ENCODE measurements around the gene PHIP.
"Not testable (repeated sequence)": the region's sequence is repeated elsewhere in the genome, so short reads cannot be mapped to it uniquely, and the experiment has no call there.

The PHIP gene

DNA sequence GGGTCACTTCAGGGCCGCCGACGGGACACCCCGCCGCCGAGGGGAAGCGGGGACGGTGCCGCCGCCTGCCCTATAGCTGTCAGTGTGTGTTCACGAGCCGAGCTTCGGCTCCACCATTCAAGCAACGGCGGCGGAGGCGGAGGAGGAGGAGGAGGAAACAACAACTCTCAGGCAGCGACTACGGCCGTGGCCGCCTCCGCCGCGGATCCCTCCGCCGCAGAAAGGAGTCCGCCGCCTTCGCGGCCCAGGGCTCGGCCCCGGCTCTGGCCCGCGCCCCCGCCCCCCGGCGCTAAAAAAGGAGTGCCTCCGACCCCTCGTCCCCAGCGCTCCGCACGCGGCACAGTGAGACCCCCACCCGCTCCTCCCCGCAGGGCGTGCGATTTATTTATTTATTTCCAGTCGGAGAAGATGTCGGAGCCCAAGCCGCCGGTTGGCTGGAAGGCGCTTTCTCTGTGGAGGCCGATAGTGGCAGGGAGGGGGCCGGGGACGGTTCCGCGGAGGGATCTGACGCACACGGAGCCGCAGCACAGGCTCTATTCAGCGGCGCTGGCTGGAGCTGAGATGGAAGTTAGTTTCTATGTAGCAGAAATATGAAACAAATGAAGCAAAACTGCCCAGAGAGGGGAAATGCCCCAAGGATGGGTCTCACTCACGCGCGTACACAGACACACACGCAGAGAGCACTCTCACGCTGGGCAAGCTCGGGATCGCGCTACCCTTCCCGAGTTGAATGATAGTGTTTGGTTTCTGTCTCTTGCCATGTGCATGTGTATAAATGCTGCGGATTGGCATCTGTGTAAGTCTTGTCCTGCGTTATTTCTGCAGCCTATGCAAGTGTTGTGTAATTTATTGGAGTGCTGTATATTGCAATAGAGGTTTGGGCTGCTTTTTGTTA, at the start of gene PHIP:
Gene PHIP, minus strand, starts transcription at position 180 of the 895 bp plus-strand sequence. CDS start 186 bp downstream, outside the sequence.
- DNase-seq: peak; percentile 92

DNA sequence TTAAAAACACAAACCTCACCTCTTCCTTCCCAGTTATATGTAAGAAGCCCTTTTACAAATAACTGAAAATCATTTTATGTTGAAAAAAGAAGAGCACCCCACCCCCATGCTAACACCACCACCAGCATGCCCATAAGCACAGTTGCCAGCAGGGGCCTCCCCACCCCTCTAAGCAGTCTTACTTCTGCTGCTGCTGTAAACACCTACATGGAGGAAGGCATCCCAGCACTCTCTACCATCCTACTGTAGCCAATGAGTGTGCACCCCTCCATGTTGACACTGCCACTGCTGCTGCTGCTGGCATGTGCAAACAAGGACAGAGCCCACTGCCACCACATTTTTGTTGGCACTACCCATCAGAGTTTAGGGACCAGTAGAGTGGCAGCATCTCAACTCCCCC, 49.6 kb upstream of the PHIP start:
- DNase-seq: no peak

DNA sequence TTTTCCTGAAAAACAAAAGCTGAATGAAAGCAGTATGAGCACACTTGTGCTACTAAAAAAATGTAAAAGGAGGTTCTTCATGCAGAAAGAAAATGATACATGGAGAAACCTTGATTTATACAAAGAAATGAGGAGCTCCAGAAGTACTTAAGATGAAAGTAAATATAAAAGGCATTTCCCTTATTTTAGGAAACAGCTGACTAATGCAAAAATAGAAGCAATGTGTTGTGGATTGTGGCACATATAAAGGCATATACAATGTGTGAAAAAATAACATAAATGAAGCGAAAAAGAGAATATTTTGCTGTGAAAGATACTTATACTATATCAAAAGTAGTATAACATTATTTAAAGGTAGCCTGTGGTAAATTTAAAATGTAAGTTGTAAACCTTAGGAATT, 41.2 kb upstream of the PHIP start:
- DNase-seq: no peak

DNA sequence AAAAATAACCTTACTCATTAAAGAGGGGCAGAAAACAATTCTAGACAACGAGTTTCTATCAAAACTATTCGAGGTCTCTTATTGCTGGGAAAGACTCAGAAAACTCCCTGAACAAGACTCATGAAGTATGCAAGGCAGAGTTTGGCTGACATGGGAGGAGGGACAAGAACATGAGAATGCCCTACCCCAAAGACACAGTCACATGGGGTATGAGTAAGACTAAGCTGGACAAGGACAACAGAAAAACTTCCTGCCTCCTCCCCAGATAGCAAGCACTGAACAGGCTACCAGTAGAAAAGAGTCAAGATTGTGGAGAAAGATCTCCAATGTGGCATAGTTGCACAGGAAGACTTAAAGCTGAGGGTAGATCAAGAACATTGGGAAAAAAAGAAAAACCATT, 39.7 kb upstream of the PHIP start:
- DNase-seq: no peak

DNA sequence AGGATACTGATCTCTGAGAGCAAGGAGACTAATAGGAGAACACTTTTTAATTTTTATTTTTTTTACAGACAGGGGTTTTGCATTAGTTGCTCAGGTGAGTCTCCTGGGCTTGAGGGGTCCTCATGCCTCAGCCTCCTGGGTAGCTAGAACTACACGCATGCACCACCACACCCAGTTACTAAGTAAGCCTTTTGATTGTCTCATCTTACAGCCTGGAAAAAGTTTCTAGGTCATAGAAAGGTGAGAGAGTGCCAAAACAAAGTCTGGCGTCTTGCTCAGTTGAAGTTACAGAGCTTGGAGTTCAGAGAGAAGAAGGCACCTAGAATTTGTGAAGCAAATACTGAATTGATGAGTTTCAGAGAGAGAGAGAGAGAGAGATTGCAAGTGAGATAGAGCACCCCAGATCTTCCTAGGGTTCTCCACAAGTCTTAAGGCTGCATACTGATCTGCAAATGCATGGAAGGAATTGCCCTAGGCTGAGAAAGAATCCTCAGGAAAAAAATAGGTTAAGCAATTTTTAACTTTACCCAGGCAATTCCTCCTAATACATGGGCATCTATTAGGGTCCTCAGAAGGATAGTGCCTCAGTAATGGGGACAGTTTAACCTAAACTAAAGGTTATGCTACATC, 37.6 kb upstream of the PHIP start:
- DNase-seq: no peak

DNA sequence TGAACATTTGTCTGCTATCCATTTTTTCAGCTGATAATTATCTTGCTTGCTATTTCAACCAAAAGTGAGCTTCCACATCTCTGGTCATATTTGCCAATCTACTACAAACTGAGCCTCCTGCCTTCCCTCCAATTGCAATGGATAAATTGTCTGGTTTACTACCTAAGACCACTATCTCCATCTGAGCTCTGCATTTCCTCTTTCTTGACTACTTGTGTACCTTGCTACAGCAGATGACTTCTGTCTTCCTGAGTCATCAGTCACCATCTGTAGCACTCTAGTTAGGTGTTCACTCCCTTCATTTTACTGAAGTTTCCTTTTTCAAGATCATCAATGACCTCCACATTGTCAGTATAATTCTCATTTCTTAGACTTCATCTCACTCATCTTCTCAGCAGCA, 33.5 kb upstream of the PHIP start:
- no peak for DNase-seq

DNA sequence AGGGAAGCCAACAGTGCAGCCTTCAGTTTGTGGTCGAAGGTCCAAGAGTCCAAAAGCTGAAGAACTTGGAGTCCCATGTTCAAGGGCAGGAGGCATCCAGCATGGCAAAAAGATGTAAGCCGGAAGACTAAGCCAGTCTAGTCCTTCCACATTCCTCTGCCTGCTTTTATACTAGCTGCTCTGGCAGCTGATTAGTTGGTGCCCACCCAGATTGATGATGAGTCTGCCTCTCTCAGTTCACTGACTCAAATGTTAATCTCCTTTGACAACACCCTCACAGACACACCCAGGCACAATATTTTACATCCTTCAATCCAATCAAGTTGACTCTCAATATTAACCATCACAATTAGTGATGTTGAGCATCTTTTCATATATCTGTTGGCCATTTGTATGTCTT, 23.1 kb upstream of the PHIP start:
- DNase-seq: no peak

DNA sequence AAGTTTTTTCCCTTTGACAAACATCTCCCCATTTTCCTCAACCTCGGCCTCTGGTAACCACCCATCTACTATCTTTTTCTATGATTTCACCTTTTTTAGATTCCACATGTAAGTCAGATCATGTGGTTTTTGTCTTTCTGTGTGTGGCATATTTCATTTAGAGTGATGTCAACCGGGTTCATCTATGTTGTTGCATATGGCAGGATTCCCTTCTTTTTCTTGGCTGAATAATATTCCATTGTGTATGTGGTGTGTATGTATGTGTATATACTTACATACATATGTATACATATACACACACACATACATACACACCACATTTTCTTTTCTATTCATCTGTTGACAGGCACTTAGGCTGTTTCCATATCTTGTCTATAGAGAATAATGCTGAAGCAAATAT, 22.2 kb upstream of the PHIP start:
- DNase-seq: no peak

DNA sequence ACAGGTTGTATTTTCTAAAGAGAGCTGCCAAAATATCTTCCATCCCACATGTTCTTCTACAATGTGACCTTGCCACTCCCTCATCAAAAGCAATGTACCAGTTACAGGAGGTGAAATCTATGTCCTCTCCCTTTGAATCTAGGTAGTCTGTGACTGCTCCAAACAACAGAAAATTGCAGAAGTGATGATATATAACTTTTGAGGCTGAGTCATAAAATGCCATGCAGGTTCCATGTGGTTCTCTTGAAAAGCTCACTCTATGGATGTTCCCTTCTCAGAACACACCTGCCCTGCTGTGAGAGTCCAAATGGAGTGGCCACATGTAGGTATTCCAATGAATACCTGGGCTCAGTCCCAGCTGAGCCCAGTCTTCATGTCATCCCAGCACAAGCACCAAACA, 16.9 kb upstream of the PHIP start:
- DNase-seq: no peak

DNA sequence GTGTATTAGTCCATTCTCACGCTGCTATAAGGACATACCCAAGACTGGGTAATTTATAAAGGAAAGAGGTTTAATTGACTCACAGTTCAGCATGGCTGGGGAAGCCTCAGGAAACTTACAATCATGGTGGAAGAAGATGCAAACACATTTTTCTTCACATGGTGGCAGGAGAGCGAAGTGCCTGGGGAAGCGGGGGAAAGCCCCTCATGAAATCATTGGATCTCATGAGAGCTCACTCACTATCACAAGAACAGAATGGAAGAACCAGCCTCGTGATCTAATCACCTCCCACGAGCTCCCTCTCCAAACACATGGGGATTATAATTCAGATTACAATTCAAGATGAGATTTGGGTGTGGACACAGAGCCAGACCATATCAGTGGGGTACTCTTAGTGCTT, 13.7 kb upstream of the PHIP start:
- not testable (repeated sequence) for DNase-seq

DNA sequence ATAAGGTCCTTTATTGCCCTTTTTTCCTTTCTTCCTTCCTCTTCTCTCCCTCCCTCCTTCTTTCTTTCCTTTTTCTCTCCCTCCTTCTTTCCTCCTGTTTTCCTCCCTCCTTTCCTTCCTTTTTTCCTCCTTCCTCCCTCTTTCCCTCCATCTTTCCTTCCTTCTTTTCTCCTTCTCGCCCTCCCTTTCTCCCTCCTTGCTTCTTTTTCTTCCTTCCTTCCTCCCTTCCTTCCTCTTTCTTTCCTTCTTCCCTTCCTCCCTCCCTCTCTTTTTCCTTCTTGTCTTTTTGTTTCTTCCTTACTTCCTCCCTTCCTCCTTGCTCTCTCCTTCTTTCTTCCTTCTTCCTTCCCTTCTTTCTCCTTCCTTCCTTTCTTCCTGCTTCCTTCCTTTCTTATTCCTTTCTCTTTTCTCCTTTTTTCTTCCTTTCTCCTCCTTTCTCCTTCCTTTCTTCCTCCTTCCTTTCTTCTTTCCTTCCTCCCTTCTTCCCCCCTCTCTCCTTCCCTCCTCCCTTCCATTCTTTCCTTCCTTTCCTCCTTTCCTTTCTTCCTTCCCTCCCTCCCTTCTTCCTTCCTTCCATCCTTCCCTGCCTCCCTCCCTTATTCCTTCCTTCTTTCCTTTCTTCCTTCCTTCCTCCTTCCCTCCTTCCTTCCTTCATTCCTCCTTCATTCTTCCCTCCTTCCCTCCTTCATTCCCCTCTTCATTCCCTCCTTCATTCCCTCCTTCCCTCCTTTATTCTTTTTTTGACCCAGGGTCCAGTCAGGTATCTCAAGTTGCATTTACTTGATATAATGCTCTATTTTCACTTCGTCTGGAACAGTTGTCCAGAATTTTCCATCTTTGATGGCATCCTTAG, 11.7 kb upstream of the PHIP start:
- DNase-seq: no peak

DNA sequence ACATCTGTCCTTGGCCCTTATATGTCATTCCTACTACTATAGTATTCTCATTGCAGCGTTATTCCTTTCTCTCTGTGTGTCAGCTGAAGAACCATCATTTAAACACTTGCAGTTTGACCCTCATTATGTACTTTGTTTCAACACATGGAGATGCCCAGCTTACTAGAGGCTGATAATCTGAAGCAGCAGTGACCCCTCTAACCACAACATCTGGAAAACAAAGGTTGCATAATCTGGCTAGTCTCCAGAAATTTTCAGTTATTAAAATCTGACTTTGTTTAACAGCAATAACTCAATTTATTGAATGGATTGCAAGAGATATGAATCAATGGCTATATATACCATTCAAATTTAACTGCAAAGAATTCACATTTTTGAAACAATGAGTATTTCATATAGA, 6.6 kb upstream of the PHIP start:
- no peak for DNase-seq

DNA sequence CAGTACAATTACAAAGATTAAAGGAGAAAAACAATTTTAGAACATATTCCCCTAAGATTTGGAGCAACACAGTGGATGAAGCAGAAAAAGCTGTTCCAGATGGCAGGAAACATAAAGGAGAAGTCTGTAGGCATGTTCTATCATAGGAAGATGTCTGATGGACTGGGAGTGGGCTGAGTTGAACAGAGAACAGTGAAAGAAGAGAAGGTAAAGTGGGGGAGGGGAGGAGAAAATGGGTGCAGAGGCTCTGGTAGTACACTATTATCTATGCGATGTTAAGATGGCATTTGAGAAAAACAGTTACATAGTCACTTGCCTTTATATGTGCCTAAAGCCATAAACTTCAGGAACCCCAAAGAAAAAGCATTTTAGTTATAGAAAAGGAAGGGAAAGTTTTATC, 4.2 kb upstream of the PHIP start:
- DNase-seq: peak; percentile 51

DNA sequence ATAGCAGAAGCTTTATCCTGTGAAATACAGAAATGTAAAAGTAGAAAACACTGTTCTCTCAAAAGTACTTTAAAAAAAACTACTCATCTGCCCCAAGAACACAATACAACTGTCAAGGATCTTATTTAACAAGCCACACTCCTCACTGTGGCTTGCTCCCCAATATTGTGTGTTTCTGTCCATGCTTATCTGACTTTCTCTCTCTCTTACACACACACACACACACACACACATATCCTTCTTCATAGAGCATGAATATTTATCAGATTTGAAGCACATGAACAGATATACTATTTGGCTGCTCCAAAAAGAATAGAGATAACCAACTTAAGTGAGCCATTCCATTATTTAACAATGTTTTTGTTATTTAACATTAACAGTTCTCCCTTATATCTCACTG, 3.6 kb upstream of the PHIP start:
- DNase-seq: no peak

DNA sequence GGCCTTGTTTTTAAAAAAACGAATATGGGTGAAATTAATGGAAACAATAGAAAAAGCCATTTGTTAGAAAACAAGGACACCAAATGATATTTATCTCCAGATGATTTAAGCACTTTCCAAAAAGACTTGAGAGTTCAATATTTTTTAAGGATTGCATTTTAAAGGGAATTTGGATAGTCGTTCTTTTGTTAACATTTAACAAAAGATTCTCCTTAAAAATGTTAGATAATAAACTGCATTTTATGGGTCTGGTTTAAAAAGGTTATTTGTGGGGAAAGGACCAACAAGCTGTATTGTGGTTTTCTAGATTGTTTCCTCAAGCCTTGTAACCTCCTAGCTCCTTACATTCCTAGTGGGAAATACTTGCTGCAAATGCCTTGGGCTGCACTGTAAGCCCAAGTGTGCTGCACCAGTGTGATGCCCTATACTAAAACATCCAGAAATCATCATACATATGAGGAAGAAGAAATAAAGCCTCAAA, 1.5 kb upstream of the PHIP start:
- DNase-seq: peak; percentile 33

DNA sequence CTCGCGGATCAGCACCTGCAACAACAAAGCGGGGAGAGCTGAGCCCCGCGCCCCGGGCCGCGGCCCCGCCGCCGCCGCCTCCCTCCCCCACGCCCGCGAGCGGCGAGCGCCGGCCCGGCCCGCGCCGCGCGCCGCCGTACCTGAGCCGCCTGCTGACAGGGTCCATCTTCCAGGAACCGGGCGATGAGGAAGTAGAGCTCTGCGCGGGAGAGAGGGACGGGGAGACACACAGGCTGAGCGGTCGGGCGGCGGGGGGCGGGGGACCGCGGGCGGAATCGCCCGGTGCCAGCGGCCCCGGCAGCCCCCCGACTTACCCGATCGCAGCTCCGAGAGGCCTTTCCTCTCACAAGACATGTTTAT, 359 bp downstream of the PHIP start:
- peak; percentile 79 for DNase-seq

DNA sequence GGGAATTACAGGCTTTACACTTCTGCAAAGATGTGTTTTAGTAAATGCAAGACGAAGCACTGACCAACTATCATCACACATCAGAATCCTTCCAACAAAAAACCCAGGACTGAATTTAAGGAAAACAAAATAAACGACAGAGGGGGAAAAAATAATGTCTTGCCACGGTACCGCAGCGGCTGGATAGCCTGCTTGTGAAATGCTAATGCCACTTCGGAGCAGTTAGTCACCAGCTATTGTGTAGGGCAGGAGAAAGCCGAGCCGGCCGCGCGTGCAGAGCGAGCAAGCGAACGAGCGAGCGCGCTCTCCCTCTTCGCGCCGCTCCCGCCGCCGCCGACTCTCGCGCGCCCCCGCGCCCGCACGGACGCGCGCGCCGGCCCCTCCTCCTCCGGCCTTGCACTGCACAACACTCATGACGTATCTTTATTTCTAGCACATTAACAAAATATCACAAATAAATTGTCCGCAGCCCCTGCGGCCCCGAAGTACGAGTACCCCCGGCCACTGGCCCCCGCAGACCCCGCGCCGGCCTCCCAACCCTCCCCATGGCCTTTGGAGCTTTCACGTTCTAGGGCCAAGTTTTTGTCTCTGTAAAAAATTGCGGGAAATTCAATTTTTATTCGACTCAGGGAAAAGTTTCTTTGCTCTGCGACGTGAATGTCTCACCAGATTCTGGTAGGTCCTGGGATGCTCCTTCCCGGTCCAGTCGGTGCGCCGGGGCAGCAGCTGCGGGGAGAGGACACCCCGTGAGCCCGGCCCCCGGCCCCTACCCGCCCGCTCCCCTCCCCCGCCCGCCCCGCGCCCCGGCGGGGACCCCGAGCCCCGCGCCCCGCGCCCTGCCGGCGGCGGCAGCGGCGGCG, 1.0 kb downstream of the PHIP start:
- DNase-seq: peak; percentile 81

DNA sequence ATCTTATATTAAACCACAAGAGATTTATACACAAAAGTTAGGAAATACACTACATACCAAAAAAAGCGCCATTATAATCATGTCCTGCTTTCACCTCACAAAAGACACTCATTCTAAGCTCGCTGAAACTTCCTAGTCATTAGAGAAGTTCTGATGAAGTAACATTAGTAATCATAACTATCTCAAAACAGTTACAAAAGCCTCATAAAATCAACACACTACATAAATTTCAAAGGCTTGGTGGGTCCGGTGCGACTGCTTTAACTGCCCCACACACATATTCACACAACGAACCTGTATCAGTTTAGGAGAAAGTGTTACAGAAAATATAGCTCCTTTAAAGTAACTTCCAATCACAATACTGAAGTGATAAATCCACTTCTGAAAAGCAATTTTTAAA, 1.9 kb downstream of the PHIP start:
- peak; percentile 28 for DNase-seq

DNA sequence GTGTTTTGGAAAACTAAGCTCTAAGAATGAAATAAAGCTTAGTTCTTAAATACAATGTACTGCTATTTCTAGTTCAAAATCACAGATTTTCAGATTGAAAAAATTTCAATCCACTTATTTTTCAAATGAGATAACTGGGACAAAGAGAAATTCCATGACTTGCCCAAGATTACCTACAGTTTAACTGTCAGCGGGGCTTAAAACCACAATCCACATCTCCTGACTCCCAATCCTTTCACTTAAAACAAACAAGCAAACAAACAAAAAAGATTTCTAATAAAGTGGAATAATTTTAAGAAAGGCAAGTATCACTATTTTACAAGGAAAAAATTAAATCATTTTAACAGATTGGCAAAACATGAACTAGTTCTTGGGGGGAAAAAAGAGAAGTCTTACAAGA, 4.2 kb downstream of the PHIP start:
- no peak for DNase-seq

DNA sequence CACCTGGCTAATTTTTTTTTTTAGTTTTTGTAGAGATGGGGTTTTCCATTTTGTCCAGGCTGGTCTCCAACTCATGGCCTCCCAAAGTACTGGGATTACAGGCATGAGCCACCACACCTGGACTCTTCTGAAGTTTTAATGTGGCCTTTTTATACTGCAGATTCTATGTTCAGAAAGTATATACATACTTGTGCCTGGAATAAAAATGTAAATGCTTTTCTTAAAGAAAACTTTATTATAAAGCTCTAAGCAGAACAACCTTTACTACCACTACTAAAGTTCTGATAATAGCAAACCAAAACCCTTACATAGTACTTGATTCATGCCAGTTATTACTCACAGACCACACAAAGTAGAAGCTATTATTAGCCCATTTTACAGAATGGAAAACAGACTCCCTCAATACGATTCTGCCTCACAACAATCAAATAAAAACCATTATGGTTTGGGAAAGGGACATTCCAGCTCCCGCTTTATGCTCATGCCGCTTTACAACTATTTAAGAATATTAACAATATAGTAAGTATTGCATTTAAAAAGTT, 5.3 kb downstream of the PHIP start:
- DNase-seq: no peak

DNA sequence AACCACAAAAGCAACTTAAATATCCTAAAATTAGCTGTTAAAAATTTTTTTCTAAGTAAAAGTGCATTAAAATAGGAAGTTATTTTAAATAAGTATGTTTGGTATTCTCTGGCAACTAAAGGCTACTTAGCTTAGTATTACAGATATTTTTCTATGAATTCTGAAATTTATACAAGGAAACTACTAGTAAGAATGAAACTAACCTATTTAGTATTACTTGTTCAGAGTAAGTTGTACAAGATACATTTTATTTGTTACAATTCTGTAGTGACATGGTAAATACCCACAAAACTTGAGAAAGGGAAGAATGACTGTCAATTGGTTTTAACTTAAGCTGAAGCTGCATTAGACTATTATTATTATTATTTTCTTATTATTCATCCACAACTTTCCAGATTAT, 6.5 kb downstream of the PHIP start:
- DNase-seq: no peak

DNA sequence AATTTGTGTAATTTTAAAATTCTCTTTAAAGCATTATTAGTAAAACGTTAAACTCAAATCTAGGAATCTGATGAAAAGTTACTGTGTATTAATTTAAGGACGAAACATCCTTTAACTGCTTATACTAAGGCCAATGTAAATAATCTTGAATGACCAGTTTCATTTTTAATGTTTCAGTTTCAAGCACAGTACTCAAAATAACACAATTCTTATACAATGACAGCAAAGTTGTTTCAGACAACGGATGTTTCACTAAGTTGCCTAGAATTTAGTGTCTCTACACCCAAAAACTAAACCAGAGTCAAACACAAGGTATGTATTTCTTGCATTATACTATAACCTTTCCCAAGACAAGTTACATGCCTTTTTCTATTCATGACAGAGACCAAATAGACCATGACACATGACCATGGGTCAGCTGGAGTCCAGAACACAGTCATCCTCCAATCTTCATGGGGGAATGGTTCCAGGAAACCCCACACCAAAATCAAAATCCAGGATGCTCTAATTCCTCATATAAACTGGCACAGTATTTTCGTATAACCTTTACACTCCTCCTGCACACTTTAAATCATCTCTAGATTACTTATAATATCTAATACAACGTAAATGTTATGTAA, 7.7 kb downstream of the PHIP start:
- DNase-seq: no peak

Measured in NCI-H2171 treated with DMSO at 0.1 percent for 48 hours (cell line).